ENCODE data around the gene PTPRD.

DNA sequence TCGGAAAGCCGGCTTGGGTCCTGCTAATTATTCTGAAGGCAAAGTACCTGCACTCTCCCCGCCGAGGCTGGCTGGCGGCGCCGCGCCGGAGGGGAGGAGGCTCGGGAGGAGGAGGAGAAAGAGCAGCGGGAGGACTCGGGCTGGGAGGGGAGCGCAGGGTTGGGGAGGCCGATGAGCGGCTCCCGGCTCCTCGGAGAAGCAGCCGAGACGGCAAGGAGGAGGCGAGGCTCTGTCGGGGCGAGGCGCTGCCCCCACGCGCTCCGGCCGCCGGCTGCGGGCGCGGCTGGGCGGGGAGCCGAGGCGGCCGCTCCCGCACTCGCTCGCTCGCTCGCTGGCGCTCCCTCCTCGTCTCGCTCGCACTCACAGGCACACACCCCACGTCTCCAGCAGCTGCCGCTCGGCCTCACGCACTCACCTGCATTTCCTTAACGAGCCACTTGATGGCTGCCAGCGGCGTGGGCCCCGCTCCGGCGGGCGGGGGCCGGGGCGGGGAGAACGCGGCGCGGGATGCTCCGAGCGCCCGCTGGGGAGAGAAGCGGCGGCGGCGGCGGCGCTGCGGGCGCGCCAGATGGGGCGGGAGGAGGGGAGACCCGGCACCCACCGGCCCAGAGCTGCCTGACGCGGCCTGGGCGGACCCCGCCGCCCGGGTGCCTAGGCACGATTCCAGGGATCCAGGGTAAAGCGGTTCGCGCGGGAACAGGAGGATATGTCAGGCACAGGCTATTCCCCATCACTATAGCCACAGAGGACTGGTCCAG lies at the start of gene PTPRD:
- TF ChIP-seq, protein P1, sequence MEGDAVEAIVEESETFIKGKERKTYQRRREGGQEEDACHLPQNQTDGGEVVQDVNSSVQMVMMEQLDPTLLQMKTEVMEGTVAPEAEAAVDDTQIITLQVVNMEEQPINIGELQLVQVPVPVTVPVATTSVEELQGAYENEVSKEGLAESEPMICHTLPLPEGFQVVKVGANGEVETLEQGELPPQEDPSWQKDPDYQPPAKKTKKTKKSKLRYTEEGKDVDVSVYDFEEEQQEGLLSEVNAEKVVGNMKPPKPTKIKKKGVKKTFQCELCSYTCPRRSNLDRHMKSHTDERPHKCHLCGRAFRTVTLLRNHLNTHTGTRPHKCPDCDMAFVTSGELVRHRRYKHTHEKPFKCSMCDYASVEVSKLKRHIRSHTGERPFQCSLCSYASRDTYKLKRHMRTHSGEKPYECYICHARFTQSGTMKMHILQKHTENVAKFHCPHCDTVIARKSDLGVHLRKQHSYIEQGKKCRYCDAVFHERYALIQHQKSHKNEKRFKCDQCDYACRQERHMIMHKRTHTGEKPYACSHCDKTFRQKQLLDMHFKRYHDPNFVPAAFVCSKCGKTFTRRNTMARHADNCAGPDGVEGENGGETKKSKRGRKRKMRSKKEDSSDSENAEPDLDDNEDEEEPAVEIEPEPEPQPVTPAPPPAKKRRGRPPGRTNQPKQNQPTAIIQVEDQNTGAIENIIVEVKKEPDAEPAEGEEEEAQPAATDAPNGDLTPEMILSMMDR (IDR thresholded peaks at IDR 0.05) = no peak
- no peak for TF ChIP-seq POLR2AphosphoS5 (IDR thresholded peaks at IDR 0.05)
- no peak for TF ChIP-seq POLR2A (IDR thresholded peaks at IDR 0.05)
